K562 (cell line): ENCODE data around the gene CFDP1. TPM values are rescaled to one million over a fixed set of nuclear protein-coding genes. Genes with fewer than 3 reads are reported as not detected.
A peak's percentile ranks its signal among the peaks of the same experiment; 100 is the strongest.

Source experiments
- ATAC-seq: fragments of 200-7000 bp; cut with Tn5 transposase; 3 replicates; pipeline ENCODE4 v1.9.1; 2020; ENCODE audit warnings: moderate library complexity
- BruUV-seq: library from RNA; stranded (reverse); fragments of 400-500 nt; replicated peaks from 2 replicates; lab custom pipeline; 2021; lab: Mats Ljungman, UMichigan
- CTCF ChIA-PET: fragments of 300-600 bp; formaldehyde crosslinking; extraction: SDS; loops from one replicate; lab custom pipeline; 2021; ENCODE audit warnings: low intra/inter-chr PET ratio; lab: Yijun Ruan, JAX
- POLR2A ChIA-PET: fragments of 300-600, 350-650 bp; sonication (Branson Sonifier 250); formaldehyde crosslinking; extraction: SDS; loops from one replicate; lab custom pipeline; 2021; ENCODE audit warnings: antibody characterized with exemption, inconsistent platforms; lab: Yijun Ruan, JAX
- DNase-seq, 4 experiments: peaks; one replicate each; pipeline versions ENCODE4 v3.0.0 to v3.0.0-alpha.2; 2011 to 2018; ENCODE audit warnings: low spot score in 3 of 4, mixed read lengths in 3 of 4; ENCODE audit errors: extremely low read depth in 1 of 4
- FAIRE-seq: peaks from 2 replicates; lab custom pipeline; 2011; peaks lifted over from hg19 to GRCh38; lab: Jason Lieb, UNC
- H2AFZ ChIP-seq: 2 replicates; pipeline ENCODE4 v1.6.0; 2011; ENCODE audit warnings: low read depth, low read length, control low read depth, inconsistent platforms
- H3K27ac ChIP-seq: fragments of 200-600 bp; 3 replicates; pipeline ENCODE4 v1.8.0; 2011; ENCODE audit warnings: low read depth, mild to moderate bottlenecking, control low read depth, inconsistent platforms, low read length, moderate library complexity, mixed read lengths; ENCODE audit errors: extremely low read depth
- H3K27me3 ChIP-seq, 2 experiments: fragments of 300-600 bp in 1 of 2; 2 replicates in 1 of 2; 3 replicates in 1 of 2; pipeline versions ENCODE4 v1.6.0 to v1.8.0; 2011; ENCODE audit warnings: inconsistent platforms in 2 of 2, low read length in 2 of 2, mild to moderate bottlenecking in 1 of 2, mixed read lengths in 1 of 2, moderate library complexity in 1 of 2; ENCODE audit not compliant: control insufficient read depth in 2 of 2, insufficient read depth in 2 of 2
- H3K36me3 ChIP-seq: fragments of 300-600 bp; 3 replicates; pipeline ENCODE4 v1.8.0; 2011; ENCODE audit warnings: mild to moderate bottlenecking, low read length, inconsistent platforms; ENCODE audit not compliant: control insufficient read depth, insufficient read depth
- H3K4me1 ChIP-seq, 2 experiments: fragments of 200-600 bp in 1 of 2; replicated peaks in 1 of 2; 2 replicates in 1 of 2; 3 replicates in 1 of 2; pipeline versions ENCODE4 v1.5.1 to v1.8.0; 2011; ENCODE audit warnings: inconsistent platforms in 2 of 2, low read length in 2 of 2, mild to moderate bottlenecking in 1 of 2, mixed read lengths in 1 of 2, moderate library complexity in 1 of 2; ENCODE audit not compliant: control insufficient read depth in 2 of 2, insufficient read depth in 2 of 2
- H3K4me2 ChIP-seq: 2 replicates; pipeline ENCODE4 v1.6.1; 2011; ENCODE audit warnings: low read length, control low read depth, inconsistent platforms, mixed read lengths; ENCODE audit not compliant: insufficient read depth
- H3K4me3 ChIP-seq: fragments of 200-600 bp; sonication (generic), shearing (Covaris generic); 2 replicates; pipeline ENCODE4 v1.5.1; 2016; ENCODE audit warnings: control low read depth, inconsistent platforms
- H3K79me2 ChIP-seq: fragments of 200-600 bp; 3 replicates; pipeline ENCODE4 v1.8.0; 2011; ENCODE audit warnings: low read length, inconsistent platforms; ENCODE audit not compliant: control insufficient read depth, insufficient read depth
- H3K9ac ChIP-seq, 2 experiments: 2 replicates each; pipeline versions ENCODE4 v1.6.0 to v1.6.1; 2011; ENCODE audit warnings: low read depth in 2 of 2, low read length in 2 of 2, control low read depth in 1 of 2, inconsistent platforms in 1 of 2, mild to moderate bottlenecking in 1 of 2, mixed read lengths in 1 of 2; ENCODE audit not compliant: insufficient read depth in 1 of 2
- H3K9me1 ChIP-seq: one replicate; pipeline ENCODE4 v1.6.0; 2011; ENCODE audit warnings: inconsistent platforms, mild to moderate bottlenecking, low read length, moderate library complexity; ENCODE audit not compliant: control insufficient read depth, insufficient read depth
- H3K9me3 ChIP-seq: replicated peaks from 2 replicates; pipeline ENCODE4 v1.5.1; 2011; ENCODE audit warnings: low read depth, low read length, inconsistent platforms; ENCODE audit not compliant: control insufficient read depth, insufficient read depth
- H4K20me1 ChIP-seq: replicated peaks from 2 replicates; pipeline ENCODE4 v1.6.1; 2011; ENCODE audit warnings: low read length, inconsistent platforms, mixed read lengths; ENCODE audit not compliant: control insufficient read depth, insufficient read depth
- NFYB ChIP-seq: IDR thresholded peaks from 2 replicates; pipeline ENCODE4 v1.6.1; 2011; ENCODE audit warnings: mild to moderate bottlenecking, moderate library complexity; ENCODE audit not compliant: insufficient read length; ENCODE audit errors: extremely low read depth
- SAP30 ChIP-seq: fragments of 200-600 bp; sonication (generic); IDR thresholded peaks from 2 replicates; pipeline ENCODE4 v1.6.1; 2012; ENCODE audit warnings: borderline replicate concordance, low read depth, mild to moderate bottlenecking, moderate library complexity, low read length, control low read depth, inconsistent platforms; ENCODE audit not compliant: insufficient read depth, poor library complexity, severe bottlenecking
- SMAD1 ChIP-seq: fragments of 150-350 bp; IDR thresholded peaks from 2 replicates; pipeline ENCODE4 v1.6.1; 2014; ENCODE audit warnings: low read length, low read depth; ENCODE audit not compliant: partially characterized antibody
- WGBS: fragments of 100-300 bp; shearing (Covaris generic); methylation state at CpG from one replicate; pipeline ENCODE4 v1.1.6; 2016; ENCODE audit warnings: low coverage, mixed read lengths; ENCODE audit not compliant: insufficient coverage; ENCODE audit errors: missing lambda C conversion rate; 5-methylcytosine and 5-hydroxymethylcytosine counted together
- in situ Hi-C: fragments of 300-500 bp; cut with MboI; formaldehyde crosslinking; loops from 4 replicates; pipeline ENCODE4 v1.15.0; 2018; ENCODE audit warnings: inconsistent platforms, mixed read lengths
- intact Hi-C: fragments of 100-400 bp; cut with micrococcal nuclease; formaldehyde crosslinking; loops from 2 replicates; pipeline ENCODE4 v1.14.2; 2022
- polyA plus RNA-seq, 8 experiments: library from polyadenylated mRNA; depleted of rRNA in 4 of 8; stranded (reverse) in 5 of 8; unstranded in 3 of 8; fragments of >200 nt; fragmentation: Nextera tagmentation in 2 of 8; fragmentation: Illumina TruSeq in 1 of 8; extraction: Ambion mirVana in 2 of 8; extraction: Trizol in 1 of 8; gene quantifications; 2 replicates each; pipeline versions ENCODE4 v1.2.1 to v1.2.3, GENCODE V29; 2011 to 2014; ENCODE audit warnings: inconsistent platforms in 1 of 8, missing spikeins in 1 of 8
- total RNA-seq, 7 experiments: library from RNA; depleted of rRNA in 6 of 7; stranded (reverse); fragments of >200 nt in 6 of 7; fragmentation: Illumina TruSeq in 2 of 7; extraction: Trizol in 2 of 7; gene quantifications; 2 replicates each; pipeline versions ENCODE4 v1.2.1 to v1.2.3, GENCODE V29; 2011 to 2021; ENCODE audit warnings: low replicate concordance in 1 of 7

Gene CFDP1
- total and polyA plus RNA-seq, 9 of the 15 experiments (the other 6 are each of a cell fraction or from before 2014, with no cell fraction given), result 31.5 to 78.4 (median 61.7) TPM

DNA sequence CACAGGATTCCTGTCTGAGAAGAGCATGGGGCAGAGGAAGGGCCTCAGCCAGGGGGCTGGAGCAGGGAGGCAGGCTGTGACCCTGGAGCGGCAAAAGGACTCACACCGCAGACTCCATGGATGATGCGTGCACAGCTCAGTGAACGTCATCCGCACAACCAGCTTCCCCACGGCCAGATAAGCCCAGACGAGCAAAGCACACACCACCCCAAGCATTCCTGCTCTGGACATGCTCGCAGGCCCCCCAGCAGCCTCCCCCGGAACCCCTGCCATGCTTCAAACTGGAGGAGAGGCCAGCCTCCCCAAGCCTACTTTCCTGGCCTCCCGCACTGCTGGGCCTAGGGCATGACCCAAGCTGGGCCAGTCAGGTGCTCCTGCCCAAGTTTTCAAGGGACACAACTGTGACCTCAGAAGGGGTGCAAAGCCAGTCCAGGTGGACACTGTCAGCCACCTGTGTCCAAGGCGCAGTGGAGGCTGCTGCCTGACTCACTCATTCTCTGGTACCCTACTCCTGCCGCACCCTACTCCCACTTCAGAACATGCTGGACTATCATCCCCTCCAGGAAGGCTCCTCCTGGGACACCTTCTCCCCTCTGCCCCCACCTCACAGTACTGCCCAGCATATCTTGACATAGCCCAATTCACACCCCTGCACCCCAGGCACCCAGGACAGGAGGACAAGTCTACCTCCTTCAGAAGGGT is 186.6 kb downstream of the CFDP1 start:
- WGBS, result 71% methylated on average over 11 of the region's 12 CpGs
- Histone ChIP-seq H3K27me3 (no peaks in the 10 kb centered on the region), H3K4me3 (no peak overlapping the region)

More for the DNA sequence above, 186.6 kb downstream of the CFDP1 start:
- in situ Hi-C loops, result no loop called here
- no peak for TF ChIP-seq NFYB
- TF ChIP-seq SMAD1, result no peak
- TF ChIP-seq SAP30, result no peak
- TF ChIP-seq, all 486 proteins: peak for 0
- H3K9me1 ChIP-seq, result no peaks in the 10 kb centered on the region
- POLR2A ChIA-PET, result interaction anchor here (0.9 kb wide), 1 partner anchor 172 kb away, joined by 3 read pairs; no protein-coding TSS in a partner anchor
- H3K36me3 ChIP-seq, result peaks cover 12% of the 10 kb centered on the region; the same call in 1 of the 3 replicates
- no peaks in the 10 kb centered on the region for H3K9me3 ChIP-seq
- ATAC-seq (no peak), FAIRE-seq (no peak), DNase-seq (no peak)
- H2AFZ ChIP-seq, result no peak overlapping the region
- H3K79me2 ChIP-seq, result peaks cover 34% of the 10 kb centered on the region
- CTCF ChIA-PET, result no interaction called here
- BruUV-seq, result no TSS peak
- no peak overlapping the region for H3K27ac ChIP-seq
- intact Hi-C loops, result no loop called here
- H3K4me2 ChIP-seq, result no peak overlapping the region
- H3K9ac ChIP-seq, result peak overlapping the region in 1 of 2 experiments; percentile 79; a peak in 2 of 4 replicates
- H4K20me1 ChIP-seq, result peaks cover 45% of the 10 kb centered on the region
- peaks cover 17 to 76% of the 10 kb centered on the region in 2 experiments; a peak in 4 of 5 replicates for H3K4me1 ChIP-seq
